HepG2 (cell line): ENCODE measurements around the gene GLRX5.

Experiments used
- CEBPB ChIP-seq: IDR thresholded peaks from 2 replicates; pipeline ENCODE4 v1.6.1; 2011; ENCODE audit warnings: low read depth, low read length, improper control_type of control experiment, borderline replicate concordance
- CTCF ChIP-seq: sonication (generic); formaldehyde crosslinking; IDR thresholded peaks from 2 replicates; pipeline ENCODE4 v1.5.0; 2020; ENCODE audit warnings: mild to moderate bottlenecking, missing genetic modification reagents, moderate library complexity
- EEA1 ChIP-seq: sonication (generic); formaldehyde crosslinking; IDR thresholded peaks from 2 replicates; pipeline ENCODE4 v1.5.1; 2020; ENCODE audit warnings: mild to moderate bottlenecking, missing genetic modification reagents, borderline replicate concordance
- MXD4 ChIP-seq: IDR thresholded peaks from 2 replicates; pipeline ENCODE4 v1.6.1; 2016; ENCODE audit warnings: mild to moderate bottlenecking, missing biosample characterization, missing genetic modification reagents
- RERE ChIP-seq: IDR thresholded peaks from 2 replicates; pipeline ENCODE4 v1.6.1; 2016; ENCODE audit warnings: low read depth, missing genetic modification reagents, missing compliant biosample characterization
- ZFP90 ChIP-seq: sonication (generic); formaldehyde crosslinking; IDR thresholded peaks from 2 replicates; pipeline ENCODE4 v1.8.0; 2022; ENCODE audit warnings: missing genetic modification reagents, mild to moderate bottlenecking, inconsistent platforms, borderline replicate concordance

GRCh38 chr14:95541932-95542930, 7.4 kb downstream of the GLRX5 start:
- TF ChIP-seq MXD4 (CRISPR knock-in tag), result no peak
- no peak for TF ChIP-seq EEA1 (CRISPR knock-in tag)
- no peak for TF ChIP-seq CTCF
- TF ChIP-seq ZFP90 (CRISPR knock-in tag), result no peak
- no peak for TF ChIP-seq RERE (CRISPR knock-in tag)
- no peak for TF ChIP-seq CEBPB
